ENCODE data around the gene AKAP7.

AKAP7 gene

GRCh38 chr6:131163886-131164285 is 28.6 kb downstream of the AKAP7 start:
- Histone ChIP-seq H3K79me2 (ENCODE audit: insufficient read depth, low read length) (no peaks in the 10 kb centered on the region), H3K9ac (ENCODE audit: low read length) (no peak overlapping the region), H3K4me2 (ENCODE audit: low read depth, low read length, poor library complexity, severe bottlenecking) (no peak overlapping the region), H3K27me3 (ENCODE audit: low read length) (no peaks in the 10 kb centered on the region), H3K4me3 (ENCODE audit: insufficient read depth, low read length, poor library complexity, severe bottlenecking) (no peak overlapping the region), H4K20me1 (ENCODE audit: low read depth, low read length) (no peaks in the 10 kb centered on the region), H3K9me3 (ENCODE audit: insufficient read depth, low read length) (no peaks in the 10 kb centered on the region), H3K9me2 (replicated peaks; ENCODE audit: insufficient read depth, low read length) (no peaks in the 10 kb centered on the region), H3K27ac (ENCODE audit: low read depth, low read length) (no peak overlapping the region), H3F3A (ENCODE audit: insufficient read depth) (no peaks in the 10 kb centered on the region), H3K36me3 (ENCODE audit: low read length) (no peaks in the 10 kb centered on the region), H2AFZ (ENCODE audit: low read depth, low read length, severe bottlenecking) (no peak overlapping the region)
- no peak for TF ChIP-seq EZH2phosphoT487 (conservative IDR thresholded peaks at IDR 0.05; ENCODE audit: low read length)
- TF ChIP-seq CTCF (IDR thresholded peaks at IDR 0.05; ENCODE audit: insufficient read depth, low read length, poor library complexity, severe bottlenecking) = no peak

- Histone ChIP-seq H3K27me3 (ENCODE audit: low read length) (no peaks in the 10 kb centered on the region), H2AFZ (ENCODE audit: low read depth, low read length, severe bottlenecking) (no peak overlapping the region), H3K9me3 (ENCODE audit: insufficient read depth, low read length) (no peaks in the 10 kb centered on the region), H3K9me2 (replicated peaks; ENCODE audit: insufficient read depth, low read length) (no peaks in the 10 kb centered on the region), H3K27ac (ENCODE audit: low read depth, low read length) (no peak overlapping the region), H3K9ac (ENCODE audit: low read length) (no peak overlapping the region), H3F3A (ENCODE audit: insufficient read depth) (no peaks in the 10 kb centered on the region), H3K36me3 (ENCODE audit: low read length) (no peaks in the 10 kb centered on the region), H4K20me1 (ENCODE audit: low read depth, low read length) (no peaks in the 10 kb centered on the region), H3K4me2 (ENCODE audit: low read depth, low read length, poor library complexity, severe bottlenecking) (no peak overlapping the region), H3K4me3 (ENCODE audit: insufficient read depth, low read length, poor library complexity, severe bottlenecking) (no peak overlapping the region), H3K79me2 (ENCODE audit: insufficient read depth, low read length) (no peaks in the 10 kb centered on the region)
- TF ChIP-seq CTCF (IDR thresholded peaks at IDR 0.05; ENCODE audit: insufficient read depth, low read length, poor library complexity, severe bottlenecking) (no peak), EZH2phosphoT487 (conservative IDR thresholded peaks at IDR 0.05; ENCODE audit: low read length) (no peak)
These were observed 29.2 kb downstream of the AKAP7 start for GRCh38 chr6:131164506-131164905.

DNA sequence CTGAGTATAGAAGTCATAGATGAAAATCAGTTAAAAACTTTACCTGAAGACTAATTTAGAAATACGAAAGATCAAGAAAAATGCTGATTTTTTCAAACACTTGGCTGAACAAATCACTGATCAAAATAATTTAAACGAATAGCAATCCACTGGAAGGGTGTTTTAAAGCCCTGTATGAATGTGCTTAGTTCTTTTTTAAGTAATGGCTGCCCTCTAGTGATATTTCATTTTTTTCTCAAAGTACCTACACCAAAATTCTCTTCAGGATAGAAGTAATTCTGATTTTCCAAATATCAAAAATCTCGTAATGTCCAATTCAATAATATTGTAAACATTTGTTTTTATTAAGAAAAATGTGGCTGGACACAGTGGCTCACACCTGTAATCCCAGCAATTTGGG is 32.5 kb downstream of the AKAP7 start:
- no peaks in the 10 kb centered on the region for H4K20me1 ChIP-seq (ENCODE audit: low read depth, low read length)
- no peak overlapping the region for H3K9ac ChIP-seq (ENCODE audit: low read length)
- H3K27me3 ChIP-seq (ENCODE audit: low read length) = no peaks in the 10 kb centered on the region
- no peak overlapping the region for H2AFZ ChIP-seq (ENCODE audit: low read depth, low read length, severe bottlenecking)
- H3K9me2 ChIP-seq (replicated peaks; ENCODE audit: insufficient read depth, low read length) = no peaks in the 10 kb centered on the region
- H3K27ac ChIP-seq (ENCODE audit: low read depth, low read length) = no peak overlapping the region
- H3K4me2 ChIP-seq (ENCODE audit: low read depth, low read length, poor library complexity, severe bottlenecking) = no peak overlapping the region
- H3K4me3 ChIP-seq (ENCODE audit: insufficient read depth, low read length, poor library complexity, severe bottlenecking) = no peak overlapping the region
- no peaks in the 10 kb centered on the region for H3F3A ChIP-seq (ENCODE audit: insufficient read depth)
- no peaks in the 10 kb centered on the region for H3K9me3 ChIP-seq (ENCODE audit: insufficient read depth, low read length)
- H3K36me3 ChIP-seq (ENCODE audit: low read length) = no peaks in the 10 kb centered on the region
- H3K79me2 ChIP-seq (ENCODE audit: insufficient read depth, low read length) = no peaks in the 10 kb centered on the region
- TF ChIP-seq CTCF (IDR thresholded peaks at IDR 0.05; ENCODE audit: insufficient read depth, low read length, poor library complexity, severe bottlenecking) = no peak
- TF ChIP-seq EZH2phosphoT487 (conservative IDR thresholded peaks at IDR 0.05; ENCODE audit: low read length) = no peak

DNA sequence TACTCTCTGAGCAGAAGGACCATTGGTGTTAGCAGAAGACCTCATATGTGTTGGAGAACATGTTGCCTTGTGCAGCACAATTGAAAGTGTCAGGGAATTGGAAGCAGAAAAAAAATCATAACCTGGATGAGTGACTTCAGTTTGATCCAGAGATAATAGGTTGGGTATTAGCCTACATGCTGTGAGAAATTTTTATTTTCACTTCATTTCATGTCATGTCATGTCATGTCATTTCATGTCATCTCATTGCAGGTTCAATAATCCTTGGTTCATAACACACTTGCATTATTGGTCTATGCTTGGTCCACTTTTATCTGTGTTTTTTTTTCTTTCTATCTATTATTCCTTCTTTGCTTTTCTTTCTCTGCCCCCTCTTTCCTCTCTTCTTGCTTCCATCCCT is 34.3 kb downstream of the AKAP7 start:
- H3F3A ChIP-seq (ENCODE audit: insufficient read depth) = no peaks in the 10 kb centered on the region
- H3K9ac ChIP-seq (ENCODE audit: low read length) = no peak overlapping the region
- H3K79me2 ChIP-seq (ENCODE audit: insufficient read depth, low read length) = no peaks in the 10 kb centered on the region
- H3K9me3 ChIP-seq (ENCODE audit: insufficient read depth, low read length) = no peaks in the 10 kb centered on the region
- no peaks in the 10 kb centered on the region for H3K9me2 ChIP-seq (replicated peaks; ENCODE audit: insufficient read depth, low read length)
- TF ChIP-seq EZH2phosphoT487 (conservative IDR thresholded peaks at IDR 0.05; ENCODE audit: low read length) (no peak), CTCF (IDR thresholded peaks at IDR 0.05; ENCODE audit: insufficient read depth, low read length, poor library complexity, severe bottlenecking) (no peak)
- no peaks in the 10 kb centered on the region for H3K36me3 ChIP-seq (ENCODE audit: low read length)
- H3K4me3 ChIP-seq (ENCODE audit: insufficient read depth, low read length, poor library complexity, severe bottlenecking) = no peak overlapping the region
- no peaks in the 10 kb centered on the region for H4K20me1 ChIP-seq (ENCODE audit: low read depth, low read length)
- H3K27me3 ChIP-seq (ENCODE audit: low read length) = no peaks in the 10 kb centered on the region
- H3K4me2 ChIP-seq (ENCODE audit: low read depth, low read length, poor library complexity, severe bottlenecking) = no peak overlapping the region
- no peak overlapping the region for H2AFZ ChIP-seq (ENCODE audit: low read depth, low read length, severe bottlenecking)
- no peak overlapping the region for H3K27ac ChIP-seq (ENCODE audit: low read depth, low read length)

Measured in SU-DHL-6 (cell line).